HUES64 (cell line): ENCODE results near the gene KCNA10. TPM values are rescaled to one million over a fixed set of nuclear protein-coding genes. Genes with fewer than 3 reads are reported as not detected.

ENCODE experiments used
- H3K27ac ChIP-seq: 2 replicates; pipeline ENCODE4 v1.7.0; 2013; ENCODE audit warnings: low read depth, low read length, inconsistent platforms
- H3K27me3 ChIP-seq: 2 replicates; pipeline ENCODE4 v1.6.1; 2013; ENCODE audit warnings: mild to moderate bottlenecking, low read length; ENCODE audit not compliant: insufficient read depth
- H3K36me3 ChIP-seq: 2 replicates; pipeline ENCODE4 v1.6.1; 2013; ENCODE audit warnings: mild to moderate bottlenecking, low read length; ENCODE audit not compliant: insufficient read depth
- H3K4me1 ChIP-seq: 2 replicates; pipeline ENCODE4 v1.6.1; 2013; ENCODE audit warnings: mild to moderate bottlenecking, low read length, moderate library complexity; ENCODE audit not compliant: insufficient read depth
- H3K4me3 ChIP-seq: 2 replicates; pipeline ENCODE4 v1.5.1; 2013; ENCODE audit warnings: mild to moderate bottlenecking, low read length, moderate library complexity
- H3K9ac ChIP-seq: 2 replicates; pipeline ENCODE4 v1.6.1; 2013; ENCODE audit warnings: mild to moderate bottlenecking, low read depth, low read length
- H3K9me3 ChIP-seq: 2 replicates; pipeline ENCODE4 v1.6.1; 2013; ENCODE audit warnings: low read depth, low read length; ENCODE audit not compliant: insufficient read depth
- WGBS: fragments of 150-250, 120-280 bp; methylation state at CpG from one replicate; pipeline ENCODE4 v1.1.7; 2013; ENCODE audit warnings: missing lambda C conversion rate; 5-methylcytosine and 5-hydroxymethylcytosine counted together
- polyA plus RNA-seq, 2 experiments: library from polyadenylated mRNA; stranded (reverse); fragments of 50-300 nt; gene quantifications; one replicate each; pipeline ENCODE4 v1.2.3, GENCODE V29; 2013

Gene KCNA10
- not detected for polyA plus RNA-seq (2013, experiment 1 of 2)
- not detected for polyA plus RNA-seq (2013, experiment 2 of 2)

- Histone ChIP-seq H3K9me3 (no peaks in the 10 kb centered on the region), H3K36me3 (no peaks in the 10 kb centered on the region), H3K27me3 (peaks cover 3% of the 10 kb centered on the region), H3K27ac (no peak within 1 kb of the TSS), H3K9ac (no peak within 1 kb of the TSS), H3K4me1 (peaks cover 8% of the 10 kb centered on the region; the same call in 1 of the 2 replicates), H3K4me3 (no peak within 1 kb of the TSS)
- 93% methylated on average over 4 of the region's 9 CpGs for WGBS
Measured at GRCh38 chr1:110519125-110519810, at the start of gene KCNA10. TSS of gene KCNA10 (minus strand) at chr1:110519175. CDS start at chr1:110518787, 388 bp downstream.

- H3K9me3 ChIP-seq = no peaks in the 10 kb centered on the region
- H3K27me3 ChIP-seq = peaks cover 18% of the 10 kb centered on the region; the same call in 1 of the 2 replicates
- no peak overlapping the region for H3K27ac ChIP-seq
- WGBS = 94% methylated on average over 3 of the region's 3 CpGs
- H3K4me1 ChIP-seq = no peaks in the 10 kb centered on the region
- H3K36me3 ChIP-seq = no peaks in the 10 kb centered on the region
- no peak overlapping the region for H3K9ac ChIP-seq
- H3K4me3 ChIP-seq = no peak overlapping the region
Measured at GRCh38 chr1:110566836-110567235, 47.9 kb upstream of the KCNA10 start.

GRCh38 chr1:110565565-110565964, 46.6 kb upstream of the KCNA10 start:
- Histone ChIP-seq H3K27ac (no peak overlapping the region), H3K27me3 (peaks cover 9% of the 10 kb centered on the region; the same call in 1 of the 2 replicates)
- 67% methylated on average over 1 of the region's 1 CpG for WGBS

GRCh38 chr1:110563089-110563488, 44.1 kb upstream of the KCNA10 start:
- H3K27ac ChIP-seq = no peak overlapping the region
- H3K4me1 ChIP-seq = no peaks in the 10 kb centered on the region
- no peak overlapping the region for H3K4me3 ChIP-seq
- H3K27me3 ChIP-seq = peaks cover 7% of the 10 kb centered on the region; the same call in 1 of the 2 replicates
- H3K9me3 ChIP-seq = no peaks in the 10 kb centered on the region
- no peaks in the 10 kb centered on the region for H3K36me3 ChIP-seq
- H3K9ac ChIP-seq = no peak overlapping the region
- WGBS = 91% methylated on average over 4 of the region's 4 CpGs

More at GRCh38 chr1:110565565-110565964, 46.6 kb upstream of the KCNA10 start:
- no peaks in the 10 kb centered on the region for H3K36me3 ChIP-seq
- no peak overlapping the region for H3K4me3 ChIP-seq
- H3K9ac ChIP-seq = no peak overlapping the region
- no peaks in the 10 kb centered on the region for H3K9me3 ChIP-seq
- no peaks in the 10 kb centered on the region for H3K4me1 ChIP-seq

GRCh38 chr1:110561596-110561995, 42.6 kb upstream of the KCNA10 start:
- Histone ChIP-seq H3K36me3 (no peaks in the 10 kb centered on the region), H3K27ac (no peak overlapping the region), H3K4me3 (no peak overlapping the region), H3K9ac (no peak overlapping the region), H3K27me3 (peaks cover 22% of the 10 kb centered on the region), H3K9me3 (no peaks in the 10 kb centered on the region), H3K4me1 (no peaks in the 10 kb centered on the region)
- 92% methylated on average over 7 of the region's 7 CpGs for whole genome bisulfite sequencing

- no peak overlapping the region for H3K9ac ChIP-seq
- 79% methylated on average over 4 of the region's 4 CpGs for WGBS
- H3K27ac ChIP-seq = no peak overlapping the region
- H3K9me3 ChIP-seq = no peaks in the 10 kb centered on the region
- H3K4me3 ChIP-seq = no peak overlapping the region
- H3K27me3 ChIP-seq = peaks cover 43% of the 10 kb centered on the region
- H3K36me3 ChIP-seq = no peaks in the 10 kb centered on the region
- H3K4me1 ChIP-seq = peaks cover 5% of the 10 kb centered on the region
Measured at GRCh38 chr1:110559157-110559556, 40.2 kb upstream of the KCNA10 start.

- Histone ChIP-seq H3K9me3 (no peaks in the 10 kb centered on the region), H3K4me3 (no peak overlapping the region), H3K9ac (no peak overlapping the region), H3K4me1 (peaks cover 5% of the 10 kb centered on the region), H3K27me3 (peaks cover 58% of the 10 kb centered on the region), H3K36me3 (no peaks in the 10 kb centered on the region), H3K27ac (no peak overlapping the region)
- WGBS = 93% methylated on average over 3 of the region's 3 CpGs
Measured at GRCh38 chr1:110557481-110557880, 38.5 kb upstream of the KCNA10 start.

GRCh38 chr1:110556471-110556807, 37.5 kb upstream of the KCNA10 start:
- 79% methylated on average over 5 of the region's 5 CpGs for WGBS
- peaks cover 69% of the 10 kb centered on the region for H3K27me3 ChIP-seq
- H3K9ac ChIP-seq = no peak overlapping the region
- peaks cover 5% of the 10 kb centered on the region for H3K4me1 ChIP-seq
- H3K4me3 ChIP-seq = no peak overlapping the region
- H3K36me3 ChIP-seq = no peaks in the 10 kb centered on the region
- no peaks in the 10 kb centered on the region for H3K9me3 ChIP-seq
- H3K27ac ChIP-seq = no peak overlapping the region

GRCh38 chr1:110555807-110556470, 37.0 kb upstream of the KCNA10 start:
- no peaks in the 10 kb centered on the region for H3K36me3 ChIP-seq
- H3K9me3 ChIP-seq = no peaks in the 10 kb centered on the region
- 65% methylated on average over 11 of the region's 11 CpGs for WGBS
- peaks cover 5% of the 10 kb centered on the region for H3K4me1 ChIP-seq
- H3K9ac ChIP-seq = peak overlapping the region; percentile 25; the same call in 1 of the 2 replicates
- H3K27ac ChIP-seq = no peak overlapping the region
- H3K27me3 ChIP-seq = peaks cover 72% of the 10 kb centered on the region
- H3K4me3 ChIP-seq = peak overlapping the region; percentile 54

- H3K9me3 ChIP-seq = no peaks in the 10 kb centered on the region
- no peaks in the 10 kb centered on the region for H3K36me3 ChIP-seq
- peaks cover 77% of the 10 kb centered on the region for H3K27me3 ChIP-seq
- H3K9ac ChIP-seq = peak overlapping the region; percentile 46; the same call in 1 of the 2 replicates
- WGBS = 13% methylated on average over 53 of the region's 53 CpGs
- H3K4me3 ChIP-seq = peak overlapping the region; percentile 54
- H3K4me1 ChIP-seq = peaks cover 5% of the 10 kb centered on the region
- no peak overlapping the region for H3K27ac ChIP-seq
Measured at GRCh38 chr1:110554871-110555801, 36.2 kb upstream of the KCNA10 start.
